ENCODE data around the gene STPG3.

GRCh38 chr9:137233143-137233980, 17.7 kb upstream of the STPG3 start:
- TF ChIP-seq CTCF (IDR thresholded peaks at IDR 0.05), result no peak
- TF ChIP-seq POLR2A (IDR thresholded peaks at IDR 0.05), result no peak

All from vagina (tissue), 2 donors.